Astrocyte of the cerebellum (primary cell): ENCODE data around the gene IFRD2.

Experiments used
- DNase-seq: peaks from one replicate; pipeline ENCODE4 v3.0.0-alpha.2; 2011; ENCODE audit warnings: low read depth
- H3K4me3 ChIP-seq: 2 replicates; pipeline ENCODE4 v1.5.1; 2011; ENCODE audit warnings: mild to moderate bottlenecking, low read depth, low read length, moderate library complexity
- CTCF ChIP-seq: IDR thresholded peaks from 2 replicates; pipeline ENCODE4 v1.5.1; 2012; ENCODE audit warnings: low read length, low read depth, moderate library complexity, mild to moderate bottlenecking; ENCODE audit errors: missing control alignments
- in situ Hi-C: cut with HindIII; loops from 2 replicates; pipeline ENCODE4 v1.10.0; 2017; ENCODE audit warnings: low sequenced_read_pairs

Gene IFRD2

GRCh38 chr3:50251220-50251619 lies 41.0 kb downstream of the IFRD2 start:
- no peak overlapping the region for H3K4me3 ChIP-seq
- TF ChIP-seq CTCF = no peak
- in situ Hi-C loops = no loop called here
- no peak for DNase-seq

GRCh38 chr3:50250514-50250913 lies 41.7 kb downstream of the IFRD2 start:
- in situ Hi-C loops = no loop called here
- DNase-seq = no peak
- no peak overlapping the region for H3K4me3 ChIP-seq
- no peak for TF ChIP-seq CTCF

GRCh38 chr3:50249457-50249856 lies 42.8 kb downstream of the IFRD2 start:
- no peak for TF ChIP-seq CTCF
- no peak for DNase-seq
- no peak overlapping the region for H3K4me3 ChIP-seq
- in situ Hi-C loops = no loop called here

DNA sequence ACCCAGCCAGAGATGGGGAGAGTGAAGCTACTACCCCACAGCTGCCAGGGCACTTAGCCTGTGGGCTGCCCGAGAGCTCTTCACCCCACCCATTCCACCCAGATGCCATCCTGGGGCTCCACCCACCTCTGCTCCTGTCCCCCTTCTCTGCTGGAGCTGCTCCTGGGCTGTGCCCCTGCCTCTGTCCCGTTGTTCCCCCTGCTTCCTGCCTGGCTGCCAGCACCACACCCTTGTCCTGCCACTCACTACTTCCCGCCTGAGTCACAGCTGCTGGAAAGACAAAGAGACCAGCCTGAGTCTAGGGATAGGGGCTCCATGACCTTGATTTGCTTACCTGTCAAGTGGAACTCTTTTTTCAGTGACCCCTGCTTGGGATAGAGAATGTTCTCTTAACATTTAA lies 43.8 kb downstream of the IFRD2 start:
- in situ Hi-C loops = no loop called here
- no peak for TF ChIP-seq CTCF
- no peak for DNase-seq
- H3K4me3 ChIP-seq = no peak overlapping the region

DNA sequence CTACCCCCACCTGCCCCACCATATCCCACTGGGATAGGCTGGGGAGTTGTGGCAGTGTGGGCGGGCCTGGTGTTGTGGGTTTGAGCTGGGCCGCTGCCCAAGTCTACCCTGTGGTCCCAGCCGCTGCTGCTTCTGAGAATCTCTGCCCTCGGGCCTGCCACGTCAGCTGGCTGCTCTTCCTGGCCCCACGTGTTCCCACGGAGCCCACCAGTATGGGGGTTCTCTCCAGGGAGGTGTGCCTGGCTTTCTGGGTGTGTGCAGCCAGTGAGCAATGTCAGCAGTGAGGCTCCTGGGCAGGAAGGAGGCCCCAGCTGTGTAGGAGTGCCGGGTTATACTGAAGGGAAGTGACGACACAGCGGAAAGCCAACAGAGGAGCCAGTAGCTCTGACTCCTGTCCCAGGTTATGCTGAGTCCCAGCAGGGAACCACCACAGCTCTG lies 45.7 kb downstream of the IFRD2 start:
- TF ChIP-seq CTCF = no peak
- H3K4me3 ChIP-seq = peak overlapping the region; percentile 29
- in situ Hi-C loops = no loop called here
- DNase-seq = peak; percentile 95

DNA sequence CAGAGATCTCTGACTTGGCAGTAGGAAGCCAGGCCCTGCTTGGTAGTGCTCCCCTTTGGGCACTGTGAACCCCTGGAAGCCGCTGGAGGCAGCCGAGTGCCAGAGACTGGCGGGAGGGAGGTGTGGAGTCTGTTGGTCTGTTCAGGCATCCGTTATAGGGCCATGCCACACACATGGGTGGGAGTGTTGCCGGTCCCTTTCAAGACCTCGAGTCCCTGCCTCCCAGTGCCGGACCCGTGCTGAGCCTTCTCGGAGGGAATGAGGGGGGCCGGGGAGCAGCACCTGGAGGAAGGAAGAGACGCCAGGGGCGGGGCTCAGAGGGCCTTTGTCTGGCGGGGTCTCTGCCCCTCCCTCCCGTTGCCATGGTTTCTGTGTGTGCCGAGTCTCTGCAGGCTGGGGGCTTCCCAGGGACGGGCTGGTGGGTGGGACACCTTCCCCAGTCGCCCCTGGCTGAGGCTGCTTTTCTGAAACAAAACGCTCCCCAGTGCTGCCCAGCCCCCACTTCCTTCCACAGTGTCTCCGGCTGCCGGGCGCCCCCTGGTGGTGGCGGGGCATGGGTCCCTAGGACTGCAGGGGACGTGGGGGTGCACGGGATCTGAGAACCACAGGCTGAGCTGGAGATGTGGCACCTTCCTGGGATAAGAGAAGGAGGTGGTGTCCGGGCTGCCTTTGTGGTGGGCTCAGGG lies 46.3 kb downstream of the IFRD2 start:
- DNase-seq = peak; percentile 76
- H3K4me3 ChIP-seq = peak overlapping the region; percentile 29
- in situ Hi-C loops = no loop called here
- TF ChIP-seq CTCF = peak; percentile 98
